ENCODE results near the gene LUC7L2. TPM values are rescaled to one million over a fixed set of nuclear protein-coding genes. Genes with fewer than 3 reads are reported as not detected.
"Not testable (repeated sequence)": the region's sequence is repeated elsewhere in the genome, so short reads cannot be mapped to it uniquely, and the experiment has no call there.

LUC7L2 gene
- total RNA-seq, 3 donors from 2014 or later = 77.3 to 108 (median 89.8) TPM

- intact Hi-C loops (cut with DNase I; ENCODE audit: low total_unique reads) = no loop called here
- H3K27ac ChIP-seq = no peak overlapping the region
- H3K36me3 ChIP-seq = peaks cover 4% of the 10 kb centered on the region
- no peaks in the 10 kb centered on the region for H3K4me1 ChIP-seq
- H3K4me3 ChIP-seq = no peak overlapping the region
- no peak for TF ChIP-seq POLR2AphosphoS5 (IDR thresholded peaks at IDR 0.05)
- TF ChIP-seq, protein P1, sequence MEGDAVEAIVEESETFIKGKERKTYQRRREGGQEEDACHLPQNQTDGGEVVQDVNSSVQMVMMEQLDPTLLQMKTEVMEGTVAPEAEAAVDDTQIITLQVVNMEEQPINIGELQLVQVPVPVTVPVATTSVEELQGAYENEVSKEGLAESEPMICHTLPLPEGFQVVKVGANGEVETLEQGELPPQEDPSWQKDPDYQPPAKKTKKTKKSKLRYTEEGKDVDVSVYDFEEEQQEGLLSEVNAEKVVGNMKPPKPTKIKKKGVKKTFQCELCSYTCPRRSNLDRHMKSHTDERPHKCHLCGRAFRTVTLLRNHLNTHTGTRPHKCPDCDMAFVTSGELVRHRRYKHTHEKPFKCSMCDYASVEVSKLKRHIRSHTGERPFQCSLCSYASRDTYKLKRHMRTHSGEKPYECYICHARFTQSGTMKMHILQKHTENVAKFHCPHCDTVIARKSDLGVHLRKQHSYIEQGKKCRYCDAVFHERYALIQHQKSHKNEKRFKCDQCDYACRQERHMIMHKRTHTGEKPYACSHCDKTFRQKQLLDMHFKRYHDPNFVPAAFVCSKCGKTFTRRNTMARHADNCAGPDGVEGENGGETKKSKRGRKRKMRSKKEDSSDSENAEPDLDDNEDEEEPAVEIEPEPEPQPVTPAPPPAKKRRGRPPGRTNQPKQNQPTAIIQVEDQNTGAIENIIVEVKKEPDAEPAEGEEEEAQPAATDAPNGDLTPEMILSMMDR (IDR thresholded peaks at IDR 0.05) = no peak
- H3K9me3 ChIP-seq = no peaks in the 10 kb centered on the region
- no peaks in the 10 kb centered on the region for H3K27me3 ChIP-seq
- DNase-seq (ENCODE audit: low spot score in 2 of 2) = no peak
Observed at GRCh38 chr7:139403601-139404000, 43.9 kb downstream of the LUC7L2 start.

GRCh38 chr7:139407555-139407954, 47.9 kb downstream of the LUC7L2 start:
- no peak for DNase-seq (ENCODE audit: low spot score in 2 of 2)
- intact Hi-C loops (cut with DNase I; ENCODE audit: low total_unique reads) = no loop called here

GRCh38 chr7:139414743-139415402, 55.2 kb downstream of the LUC7L2 start:
- H3K36me3 ChIP-seq; H3K27me3 ChIP-seq; H3K4me1 ChIP-seq; DNase-seq (ENCODE audit: low spot score in 2 of 2); H3K27ac ChIP-seq; H3K9me3 ChIP-seq; H3K4me3 ChIP-seq: not testable (repeated sequence)
- intact Hi-C loops (cut with DNase I; ENCODE audit: low total_unique reads) = loop anchor here (10.0 kb wide), 1 partner anchor 850 kb away; no protein-coding TSS in a partner anchor

More at GRCh38 chr7:139407555-139407954, 47.9 kb downstream of the LUC7L2 start:
- Histone ChIP-seq H3K4me1 (no peaks in the 10 kb centered on the region), H3K27ac (no peak overlapping the region), H3K9me3 (no peaks in the 10 kb centered on the region), H3K36me3 (peaks cover 4% of the 10 kb centered on the region), H3K27me3 (no peaks in the 10 kb centered on the region), H3K4me3 (no peak overlapping the region)
- TF ChIP-seq POLR2A (IDR thresholded peaks at IDR 0.05) = no peak
- TF ChIP-seq, protein P1 (IDR thresholded peaks at IDR 0.05) = no peak

DNA sequence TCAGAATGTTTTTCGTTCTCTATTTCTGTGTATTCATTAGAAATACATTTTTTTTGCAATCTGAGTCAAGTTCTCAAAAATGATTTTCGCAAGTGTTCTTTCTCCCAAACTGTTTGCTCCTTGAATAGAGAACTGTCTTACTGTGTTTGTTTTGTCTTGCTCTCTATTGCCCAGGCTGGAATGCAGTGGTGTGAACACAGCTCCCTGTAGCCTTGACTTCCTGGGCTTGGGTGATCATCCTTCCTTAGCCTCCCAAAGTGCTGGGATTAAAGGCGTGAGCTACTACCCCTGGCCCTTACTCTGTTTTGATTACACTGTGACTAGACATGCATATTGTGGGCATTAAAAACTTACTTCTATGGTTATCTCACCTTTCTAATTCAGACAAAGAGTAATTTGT, 56.7 kb downstream of the LUC7L2 start:
- no peak for DNase-seq (ENCODE audit: low spot score in 2 of 2)
- Histone ChIP-seq H3K27ac (no peak overlapping the region), H3K9me3 (no peaks in the 10 kb centered on the region), H3K36me3 (no peaks in the 10 kb centered on the region), H3K4me1 (no peaks in the 10 kb centered on the region), H3K4me3 (no peak overlapping the region), H3K27me3 (no peaks in the 10 kb centered on the region)
- TF ChIP-seq POLR2A (IDR thresholded peaks at IDR 0.05) (no peak), POLR2AphosphoS5 (IDR thresholded peaks at IDR 0.05) (no peak)
- TF ChIP-seq, protein P1 (IDR thresholded peaks at IDR 0.05) = no peak
- intact Hi-C loops (cut with DNase I; ENCODE audit: low total_unique reads) = loop anchor here (10.0 kb wide), 1 partner anchor 852 kb away; no protein-coding TSS in a partner anchor

DNA sequence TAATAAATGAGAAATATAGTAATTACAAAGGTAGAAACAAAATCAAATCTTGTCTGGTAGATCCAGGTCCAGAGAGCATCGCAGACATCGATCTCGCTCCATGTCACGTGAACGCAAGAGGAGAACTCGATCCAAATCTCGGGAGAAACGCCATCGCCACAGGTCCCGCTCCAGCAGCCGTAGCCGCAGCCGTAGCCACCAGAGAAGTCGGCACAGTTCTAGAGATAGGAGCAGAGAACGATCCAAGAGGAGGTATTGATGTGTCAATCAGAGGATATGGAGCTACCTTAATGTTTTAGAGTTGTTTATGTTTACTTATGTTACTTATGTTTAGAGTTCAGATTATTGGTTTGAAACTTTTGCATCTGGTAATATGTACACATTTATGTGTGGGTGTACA, 57.8 kb downstream of the LUC7L2 start:
- intact Hi-C loops (cut with DNase I; ENCODE audit: low total_unique reads) = loop anchor here (10.0 kb wide), 1 partner anchor 853 kb away; no protein-coding TSS in a partner anchor
- H3K9me3 ChIP-seq = no peaks in the 10 kb centered on the region
- no peak for DNase-seq (ENCODE audit: low spot score in 2 of 2)
- no peak overlapping the region for H3K4me3 ChIP-seq
- TF ChIP-seq POLR2A (IDR thresholded peaks at IDR 0.05) (no peak), POLR2AphosphoS5 (IDR thresholded peaks at IDR 0.05) (no peak)
- TF ChIP-seq, protein P1 (IDR thresholded peaks at IDR 0.05) = no peak
- H3K4me1 ChIP-seq = no peaks in the 10 kb centered on the region
- H3K36me3 ChIP-seq = no peaks in the 10 kb centered on the region
- H3K27me3 ChIP-seq = no peaks in the 10 kb centered on the region
- H3K27ac ChIP-seq = no peak overlapping the region

Measured in breast epithelium (tissue), 4 donors.